ENCODE results near the gene NFX1. TPM values are rescaled to one million over a fixed set of nuclear protein-coding genes. Genes with fewer than 3 reads are reported as not detected.
"Not testable (repeated sequence)": the region's sequence is repeated elsewhere in the genome, so short reads cannot be mapped to it uniquely, and the experiment has no call there.

Gene NFX1
- total RNA-seq, 1 donor from 2014 or later = 45.0 TPM

- Histone ChIP-seq H3K36me3 (no peaks in the 10 kb centered on the region), H3K4me1 (peaks cover 3% of the 10 kb centered on the region), H3K27me3 (no peaks in the 10 kb centered on the region), H3K4me3 (no peak overlapping the region), H3K9me3 (no peaks in the 10 kb centered on the region), H3K27ac (no peak overlapping the region)
- TF ChIP-seq CTCF (IDR thresholded peaks at IDR 0.05) = no peak
- peak; percentile 21 for DNase-seq
- intact Hi-C loops (cut with DNase I) = no loop called here
- ATAC-seq = no peak
Observed at GRCh38 chr9:33380390-33381094, 90.2 kb downstream of the NFX1 start.

- Histone ChIP-seq H3K9me3 (no peaks in the 10 kb centered on the region), H3K36me3 (no peaks in the 10 kb centered on the region), H3K27ac (no peak overlapping the region), H3K4me3 (no peak overlapping the region), H3K4me1 (no peaks in the 10 kb centered on the region), H3K27me3 (no peaks in the 10 kb centered on the region)
- peak; percentile 52 for ATAC-seq
- no peak for TF ChIP-seq CTCF (IDR thresholded peaks at IDR 0.05)
- DNase-seq = peak; percentile 60
- intact Hi-C loops (cut with DNase I) = no loop called here
Observed at GRCh38 chr9:33381231-33381791, 91.0 kb downstream of the NFX1 start.

GRCh38 chr9:33382397-33382796 is 92.1 kb downstream of the NFX1 start:
- ATAC-seq; intact Hi-C loops (cut with DNase I); H3K9me3 ChIP-seq; H3K4me3 ChIP-seq; H3K36me3 ChIP-seq; H3K27me3 ChIP-seq; H3K4me1 ChIP-seq; H3K27ac ChIP-seq: not testable (repeated sequence)
- DNase-seq = peak; percentile 75

DNA sequence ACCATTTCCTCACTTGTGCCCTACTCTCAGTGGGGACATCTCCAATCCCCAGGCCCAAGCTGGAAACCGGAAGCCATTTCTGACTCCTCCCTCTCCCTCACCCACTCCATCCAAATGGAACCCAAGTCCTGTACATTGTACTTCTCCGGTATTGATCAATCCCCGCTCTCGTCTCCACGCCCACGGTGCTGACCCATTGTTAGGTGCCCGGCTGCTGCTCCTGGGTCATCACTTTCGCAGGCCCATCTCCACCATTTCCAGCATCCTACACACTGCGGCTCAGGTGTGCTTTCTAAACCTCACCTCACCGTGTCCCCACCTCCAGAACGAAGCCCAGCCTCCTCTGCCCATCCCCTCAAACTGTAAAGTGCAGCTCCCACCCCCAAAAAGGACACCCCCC is 93.1 kb downstream of the NFX1 start:
- ATAC-seq = not testable (repeated sequence)

GRCh38 chr9:33385536-33385935 is 95.2 kb downstream of the NFX1 start:
- intact Hi-C loops (cut with DNase I); H3K36me3 ChIP-seq; H3K27ac ChIP-seq; H3K4me3 ChIP-seq; H3K9me3 ChIP-seq; H3K4me1 ChIP-seq; H3K27me3 ChIP-seq; DNase-seq; ATAC-seq: not testable (repeated sequence)

More for the DNA sequence above, 93.1 kb downstream of the NFX1 start:
- H3K27me3 ChIP-seq; H3K4me3 ChIP-seq; H3K36me3 ChIP-seq; H3K27ac ChIP-seq; H3K4me1 ChIP-seq; intact Hi-C loops (cut with DNase I); H3K9me3 ChIP-seq: not testable (repeated sequence)
- DNase-seq = peak; percentile 54

DNA sequence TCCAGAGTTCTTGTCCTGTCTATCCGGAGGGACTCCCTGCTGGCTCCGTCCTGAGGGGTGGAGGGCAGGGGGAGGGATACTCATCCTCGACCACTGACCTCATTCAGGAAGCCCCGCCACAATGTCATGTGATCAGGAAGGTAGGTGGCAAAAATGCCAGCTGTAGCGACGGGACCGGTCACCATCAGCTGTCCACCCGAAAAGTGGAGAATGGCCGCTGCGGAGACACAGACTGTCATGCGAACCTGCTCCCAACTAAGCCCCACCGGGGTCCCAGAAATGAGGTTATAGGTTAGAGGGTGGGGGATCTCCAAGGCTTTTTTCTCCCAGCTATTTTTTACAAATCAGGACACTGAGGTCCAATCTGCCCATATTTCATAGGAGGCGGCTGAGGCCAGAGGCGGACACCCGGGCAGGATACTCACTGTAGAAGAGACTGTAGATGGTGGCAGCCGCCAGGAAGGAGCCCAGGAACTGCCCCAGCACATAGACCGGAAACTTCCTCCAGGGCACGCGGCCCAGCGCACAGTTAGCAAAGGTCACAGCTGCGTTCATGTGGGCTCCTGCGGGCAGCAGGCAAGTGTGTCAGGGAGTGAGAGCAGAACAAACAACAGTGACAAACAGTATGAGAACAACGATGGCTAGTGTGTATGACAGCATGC is 95.8 kb downstream of the NFX1 start:
- H3K9me3 ChIP-seq; H3K36me3 ChIP-seq; H3K27me3 ChIP-seq; ATAC-seq; intact Hi-C loops (cut with DNase I); H3K4me3 ChIP-seq; DNase-seq; H3K27ac ChIP-seq; H3K4me1 ChIP-seq: not testable (repeated sequence)

DNA sequence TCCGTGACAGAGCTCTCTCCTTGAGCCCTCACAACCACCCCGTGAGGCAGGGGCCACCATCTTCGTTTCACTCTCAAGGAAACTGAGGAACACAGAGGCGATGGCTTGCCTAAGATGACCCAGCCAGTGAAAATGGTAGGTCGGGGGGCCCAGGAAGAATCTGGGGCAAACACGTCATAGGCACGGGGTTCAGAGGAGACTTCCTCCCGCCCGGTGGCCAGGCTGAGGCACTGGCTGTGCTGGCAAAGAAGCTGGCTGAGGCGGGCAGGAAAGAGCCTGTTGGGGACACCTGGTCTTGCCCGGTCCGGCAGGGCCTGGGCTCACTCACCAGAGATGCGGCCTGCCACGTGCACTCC is 96.3 kb downstream of the NFX1 start:
- ATAC-seq; intact Hi-C loops (cut with DNase I); H3K4me3 ChIP-seq; H3K27ac ChIP-seq; DNase-seq; H3K9me3 ChIP-seq; H3K27me3 ChIP-seq; H3K36me3 ChIP-seq; H3K4me1 ChIP-seq: not testable (repeated sequence)

GRCh38 chr9:33386998-33387397 is 96.7 kb downstream of the NFX1 start:
- H3K9me3 ChIP-seq; intact Hi-C loops (cut with DNase I); ATAC-seq; H3K27ac ChIP-seq; H3K36me3 ChIP-seq; H3K4me3 ChIP-seq; H3K27me3 ChIP-seq: not testable (repeated sequence)
- peak; percentile 52 for DNase-seq
- H3K4me1 ChIP-seq = peaks cover 11% of the 10 kb centered on the region
